H1 (cell line): ENCODE measurements around the gene RRP1B. TPM values are rescaled to one million over a fixed set of nuclear protein-coding genes. Genes with fewer than 3 reads are reported as not detected.

ENCODE experiments used
- EP300 ChIP-seq, 2 experiments: IDR thresholded peaks; 1 replicate in 1 of 2; 2 replicates in 1 of 2; pipeline ENCODE4 v1.6.1; 2011 to 2012; ENCODE audit warnings: low read depth in 2 of 2, low read length in 2 of 2, mild to moderate bottlenecking in 2 of 2, borderline replicate concordance in 1 of 2, inconsistent platforms in 1 of 2, moderate library complexity in 1 of 2
- GTF2F1 ChIP-seq: IDR thresholded peaks from 2 replicates; pipeline ENCODE4 v1.6.1; 2012; ENCODE audit warnings: low read depth, low read length, improper control_type of control experiment, borderline replicate concordance
- HDAC6 ChIP-seq: IDR thresholded peaks from one replicate; pipeline ENCODE4 v1.7.1; 2012; ENCODE audit warnings: low read depth, mild to moderate bottlenecking, inconsistent platforms, low read length, moderate library complexity
- POU5F1 ChIP-seq: IDR thresholded peaks from 2 replicates; pipeline ENCODE4 v1.6.1; 2011; ENCODE audit warnings: low read depth, mild to moderate bottlenecking, low read length, moderate library complexity
- RBBP5 ChIP-seq: IDR thresholded peaks from 2 replicates; pipeline ENCODE4 v1.7.1; 2012; ENCODE audit warnings: low read depth, mild to moderate bottlenecking, inconsistent platforms, low read length, moderate library complexity, borderline replicate concordance
- TEAD4 ChIP-seq: IDR thresholded peaks from 2 replicates; pipeline ENCODE4 v1.6.1; 2012; ENCODE audit warnings: low read depth, low read length, inconsistent platforms, mixed read lengths
- USF2 ChIP-seq: IDR thresholded peaks from 2 replicates; pipeline ENCODE4 v1.6.1; 2011; ENCODE audit warnings: low read length, improper control_type of control experiment
- polyA plus RNA-seq, 7 experiments: library from polyadenylated mRNA; depleted of rRNA in 3 of 7; stranded (reverse) in 5 of 7; unstranded in 2 of 7; fragments of >200 nt in 5 of 7; fragments of 200-250 nt in 2 of 7; gene quantifications; 1 replicate in 5 of 7; 2 replicates in 1 of 7; 4 replicates in 1 of 7; pipeline versions ENCODE4 v1.2.1 to v1.2.3, GENCODE V29; 2011 to 2013; ENCODE audit warnings: missing spikeins in 2 of 7, mixed read lengths in 2 of 7
- total RNA-seq: library from RNA; stranded (reverse); fragmentation: NEBNext Ultra II Directional; extraction: Animal tissue kit (Norgen Biotek cat#: 25700); gene quantifications from 2 replicates; pipeline ENCODE4 v1.2.1, GENCODE V29; 2021

Gene RRP1B
- total and polyA plus RNA-seq, 2 of the 8 experiments (the other 6 are each of a cell fraction or from before 2014, with no cell fraction given) = 25.8 to 97.3 TPM

- TF ChIP-seq GTF2F1 = no peak
- no peak for TF ChIP-seq RBBP5
- TF ChIP-seq HDAC6 = no peak
- no peak for TF ChIP-seq TEAD4
- no peak for TF ChIP-seq USF2
- no peak for TF ChIP-seq POU5F1
- no peak for TF ChIP-seq EP300 (IDR thresholded peaks at IDR 0.05; ENCODE audit: borderline replicate concordance in 1 of 2, low read depth in 2 of 2, low read length in 2 of 2)
These were observed 73.7 kb downstream of the RRP1B start (continued) for GRCh38 chr21:43733060-43733459.
